GM12892 (cell line): ENCODE measurements around the gene MBL2.

ENCODE experiments used
- POLR2A ChIP-seq: IDR thresholded peaks from 2 replicates; pipeline ENCODE4 v1.6.1; 2011; ENCODE audit warnings: low read depth, low read length, control low read depth
- POLR2AphosphoS5 ChIP-seq: IDR thresholded peaks from 2 replicates; pipeline ENCODE4 v1.6.1; 2011; ENCODE audit warnings: low read depth, low read length, control low read depth

- no peak for TF ChIP-seq POLR2A
- no peak for TF ChIP-seq POLR2AphosphoS5
Measured at GRCh38 chr10:52807803-52808202, 35.2 kb upstream of the MBL2 start.
